GM06990 (cell line): ENCODE results near the gene MAPKAP1.
A peak's percentile ranks its signal among the peaks of the same experiment; 100 is the strongest.

Experiments used
- DNase-seq: peaks from one replicate; pipeline ENCODE4 v3.0.0-alpha.2; 2011; ENCODE audit not compliant: insufficient read length; ENCODE audit errors: extremely low read depth
- H3K27me3 ChIP-seq: replicated peaks from 2 replicates; pipeline ENCODE4 v1.6.0; 2011; ENCODE audit warnings: low read length; ENCODE audit not compliant: control insufficient read depth, insufficient read depth
- H3K36me3 ChIP-seq: 2 replicates; pipeline ENCODE4 v1.5.1; 2011; ENCODE audit warnings: low read length; ENCODE audit not compliant: control insufficient read depth, insufficient read depth
- H3K4me3 ChIP-seq: replicated peaks from 2 replicates; pipeline ENCODE4 v1.5.1; 2011; ENCODE audit warnings: low read depth, mild to moderate bottlenecking, control low read depth, low read length
- TF ChIP-seq, protein P1 (sequence below): IDR thresholded peaks from 2 replicates; pipeline ENCODE4 v1.5.1; 2011; ENCODE audit warnings: low read length, control low read depth, mild to moderate bottlenecking, inconsistent platforms; ENCODE audit not compliant: insufficient read depth, poor library complexity, severe bottlenecking

Gene MAPKAP1

DNA sequence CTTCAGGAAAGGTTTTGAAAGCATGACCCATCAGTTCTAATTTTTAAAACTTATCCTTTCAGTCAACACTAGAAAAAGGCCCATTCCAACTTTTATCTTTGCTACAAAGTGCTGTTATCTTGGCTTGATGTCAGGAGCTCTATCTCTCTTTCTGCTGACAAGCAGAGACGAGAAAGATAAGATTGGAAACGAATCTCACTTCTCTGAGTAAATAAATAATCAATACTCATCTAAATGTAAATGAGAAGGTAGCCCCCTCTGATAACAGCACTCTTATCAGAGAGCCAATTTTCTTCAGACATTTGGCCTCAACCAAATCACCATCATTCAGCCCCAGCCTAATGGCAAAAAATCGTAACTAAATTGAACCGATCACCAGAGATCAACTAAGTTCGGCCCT lies 191.7 kb downstream of the MAPKAP1 start:
- peaks cover 5% of the 10 kb centered on the region for H3K36me3 ChIP-seq
- no peak overlapping the region for H3K4me3 ChIP-seq
- TF ChIP-seq, protein P1, sequence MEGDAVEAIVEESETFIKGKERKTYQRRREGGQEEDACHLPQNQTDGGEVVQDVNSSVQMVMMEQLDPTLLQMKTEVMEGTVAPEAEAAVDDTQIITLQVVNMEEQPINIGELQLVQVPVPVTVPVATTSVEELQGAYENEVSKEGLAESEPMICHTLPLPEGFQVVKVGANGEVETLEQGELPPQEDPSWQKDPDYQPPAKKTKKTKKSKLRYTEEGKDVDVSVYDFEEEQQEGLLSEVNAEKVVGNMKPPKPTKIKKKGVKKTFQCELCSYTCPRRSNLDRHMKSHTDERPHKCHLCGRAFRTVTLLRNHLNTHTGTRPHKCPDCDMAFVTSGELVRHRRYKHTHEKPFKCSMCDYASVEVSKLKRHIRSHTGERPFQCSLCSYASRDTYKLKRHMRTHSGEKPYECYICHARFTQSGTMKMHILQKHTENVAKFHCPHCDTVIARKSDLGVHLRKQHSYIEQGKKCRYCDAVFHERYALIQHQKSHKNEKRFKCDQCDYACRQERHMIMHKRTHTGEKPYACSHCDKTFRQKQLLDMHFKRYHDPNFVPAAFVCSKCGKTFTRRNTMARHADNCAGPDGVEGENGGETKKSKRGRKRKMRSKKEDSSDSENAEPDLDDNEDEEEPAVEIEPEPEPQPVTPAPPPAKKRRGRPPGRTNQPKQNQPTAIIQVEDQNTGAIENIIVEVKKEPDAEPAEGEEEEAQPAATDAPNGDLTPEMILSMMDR = no peak
- no peaks in the 10 kb centered on the region for H3K27me3 ChIP-seq
- no peak for DNase-seq

GRCh38 chr9:125514468-125514867 lies 192.5 kb downstream of the MAPKAP1 start:
- no peak for DNase-seq
- Histone ChIP-seq H3K27me3 (no peaks in the 10 kb centered on the region), H3K36me3 (peaks cover 5% of the 10 kb centered on the region), H3K4me3 (no peak overlapping the region)
- TF ChIP-seq, protein P1 = no peak

DNA sequence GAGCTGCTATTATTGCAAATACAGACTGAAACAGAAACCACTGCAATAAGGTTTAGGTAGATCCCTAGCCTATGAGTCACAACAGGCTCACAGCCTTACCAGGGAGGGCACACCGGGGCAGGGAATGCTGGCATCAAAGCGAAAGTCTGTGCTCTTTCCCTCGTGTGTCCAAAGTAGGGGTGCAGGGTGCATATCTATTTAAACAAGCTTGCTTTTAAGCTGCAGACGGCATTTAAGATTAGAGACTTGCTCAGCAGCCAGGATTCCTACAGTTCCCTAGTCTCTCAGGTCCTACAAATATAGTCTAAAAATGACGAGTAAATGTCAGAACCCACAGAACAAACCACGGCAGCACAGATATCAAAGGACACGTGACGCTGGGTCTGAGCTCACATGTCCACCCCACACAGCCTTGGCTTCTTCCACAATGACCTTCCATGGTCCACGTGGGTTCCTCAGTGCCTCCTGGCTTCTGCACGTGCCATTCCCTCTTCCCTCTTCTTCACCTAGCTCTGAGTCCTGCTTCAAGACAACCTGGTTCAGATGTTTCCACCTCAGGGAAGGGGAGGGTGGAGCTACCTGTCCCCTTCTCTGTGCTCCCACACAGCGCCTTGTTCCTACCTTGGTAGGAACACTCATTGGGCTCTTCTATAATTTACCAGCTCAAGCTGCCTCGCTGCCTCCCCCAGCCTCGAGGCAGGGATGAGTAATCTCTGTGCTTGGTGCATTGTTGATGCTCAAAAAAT lies 193.2 kb downstream of the MAPKAP1 start:
- no peaks in the 10 kb centered on the region for H3K27me3 ChIP-seq
- peak overlapping the region; percentile 51 for H3K4me3 ChIP-seq
- peak; percentile 34 for DNase-seq
- TF ChIP-seq, protein P1 = no peak
- H3K36me3 ChIP-seq = peaks cover 5% of the 10 kb centered on the region

- peak overlapping the region; percentile 51 for H3K4me3 ChIP-seq
- H3K36me3 ChIP-seq = peaks cover 5% of the 10 kb centered on the region
- no peak for DNase-seq
- TF ChIP-seq, protein P1 = no peak
- no peaks in the 10 kb centered on the region for H3K27me3 ChIP-seq
These were observed 193.7 kb downstream of the MAPKAP1 start for GRCh38 chr9:125513303-125513667.

DNA sequence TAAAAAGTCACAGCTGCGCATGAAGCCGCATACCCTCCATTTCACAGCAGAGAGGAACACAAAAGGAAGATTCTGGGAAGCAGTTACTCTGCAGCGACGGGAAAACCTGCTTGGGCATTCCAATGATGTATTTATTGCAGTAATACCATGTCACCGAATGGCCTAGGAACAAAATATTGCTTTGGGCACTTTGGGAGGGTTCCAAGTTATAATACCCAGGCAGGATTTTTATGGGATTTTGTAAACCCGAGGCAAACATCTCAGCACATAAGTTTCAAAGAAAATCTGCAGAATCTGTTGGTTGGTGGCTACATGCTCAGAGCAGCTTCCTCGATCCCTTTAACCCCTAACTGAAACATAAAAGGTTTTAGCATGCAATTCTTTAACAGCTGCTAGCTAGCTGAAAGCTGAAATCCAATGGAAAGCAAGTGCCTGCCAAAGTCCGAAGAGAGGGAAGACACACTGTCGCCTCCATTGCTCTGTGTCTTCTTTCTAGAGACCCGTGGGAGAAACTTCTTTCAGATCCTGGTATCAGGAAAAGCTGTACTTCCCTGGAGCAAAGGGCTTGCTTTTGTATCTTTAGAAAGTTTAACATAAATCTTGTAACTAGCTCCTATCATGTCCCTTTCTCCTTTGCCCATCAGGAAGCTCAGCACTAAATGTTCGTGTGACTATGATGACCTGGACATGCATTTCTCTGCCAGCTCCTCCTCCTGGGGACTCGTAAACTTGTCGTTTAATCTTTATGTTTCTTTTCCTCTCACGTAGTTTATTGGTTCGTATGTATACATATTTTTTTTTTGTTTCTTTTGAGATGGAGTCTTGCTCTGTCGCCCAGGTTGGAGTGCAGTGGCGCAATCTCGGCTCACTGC lies 195.0 kb downstream of the MAPKAP1 start:
- Histone ChIP-seq H3K27me3 (no peaks in the 10 kb centered on the region), H3K36me3 (peaks cover 6% of the 10 kb centered on the region), H3K4me3 (no peak overlapping the region)
- TF ChIP-seq, protein P1 = no peak
- no peak for DNase-seq
